ENCODE data around the gene LALBA. TPM values are rescaled to one million over a fixed set of nuclear protein-coding genes. Genes with fewer than 3 reads are reported as not detected.

LALBA gene
- total RNA-seq, 4 donors from 2014 or later: not detected

DNA sequence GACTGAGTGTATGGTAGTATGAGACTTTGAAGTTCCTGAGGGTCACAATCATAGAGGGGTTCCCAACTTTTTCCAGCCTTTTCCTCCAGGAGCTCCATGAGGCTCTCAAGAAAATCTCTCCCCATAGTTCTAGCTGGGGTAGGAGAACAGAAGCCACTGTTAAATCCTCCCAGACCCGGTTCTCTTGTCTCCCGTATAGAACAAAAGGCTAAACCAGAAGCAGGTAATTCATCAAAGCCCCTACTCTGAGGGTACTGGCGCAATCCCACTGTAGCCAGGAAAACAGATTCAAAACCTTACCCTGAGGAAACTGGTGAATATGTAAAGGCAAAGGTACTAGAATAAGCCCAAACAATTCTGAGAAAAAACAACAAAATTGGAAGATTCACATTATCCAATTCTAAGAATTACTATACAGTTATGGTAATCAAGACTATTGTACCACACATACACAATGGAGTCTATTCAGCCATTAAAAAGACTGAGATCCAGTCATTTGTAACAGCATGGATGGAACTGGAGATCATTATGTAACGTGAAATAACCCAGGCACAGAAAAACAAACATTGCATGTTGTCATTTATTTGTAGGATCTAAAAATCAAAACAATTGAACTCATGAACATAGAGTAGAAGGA lies 23.9 kb downstream of the LALBA start:
- no peak for DNase-seq
- Histone ChIP-seq H3K36me3 (no peaks in the 10 kb centered on the region), H3K9me3 (no peaks in the 10 kb centered on the region), H3K27ac (no peak overlapping the region), H3K4me1 (no peaks in the 10 kb centered on the region), H3K27me3 (no peaks in the 10 kb centered on the region), H3K4me3 (no peak overlapping the region)
- TF ChIP-seq POLR2A (IDR thresholded peaks at IDR 0.05): no peak
- TF ChIP-seq, protein P1, sequence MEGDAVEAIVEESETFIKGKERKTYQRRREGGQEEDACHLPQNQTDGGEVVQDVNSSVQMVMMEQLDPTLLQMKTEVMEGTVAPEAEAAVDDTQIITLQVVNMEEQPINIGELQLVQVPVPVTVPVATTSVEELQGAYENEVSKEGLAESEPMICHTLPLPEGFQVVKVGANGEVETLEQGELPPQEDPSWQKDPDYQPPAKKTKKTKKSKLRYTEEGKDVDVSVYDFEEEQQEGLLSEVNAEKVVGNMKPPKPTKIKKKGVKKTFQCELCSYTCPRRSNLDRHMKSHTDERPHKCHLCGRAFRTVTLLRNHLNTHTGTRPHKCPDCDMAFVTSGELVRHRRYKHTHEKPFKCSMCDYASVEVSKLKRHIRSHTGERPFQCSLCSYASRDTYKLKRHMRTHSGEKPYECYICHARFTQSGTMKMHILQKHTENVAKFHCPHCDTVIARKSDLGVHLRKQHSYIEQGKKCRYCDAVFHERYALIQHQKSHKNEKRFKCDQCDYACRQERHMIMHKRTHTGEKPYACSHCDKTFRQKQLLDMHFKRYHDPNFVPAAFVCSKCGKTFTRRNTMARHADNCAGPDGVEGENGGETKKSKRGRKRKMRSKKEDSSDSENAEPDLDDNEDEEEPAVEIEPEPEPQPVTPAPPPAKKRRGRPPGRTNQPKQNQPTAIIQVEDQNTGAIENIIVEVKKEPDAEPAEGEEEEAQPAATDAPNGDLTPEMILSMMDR (IDR thresholded peaks at IDR 0.05): no peak

DNA sequence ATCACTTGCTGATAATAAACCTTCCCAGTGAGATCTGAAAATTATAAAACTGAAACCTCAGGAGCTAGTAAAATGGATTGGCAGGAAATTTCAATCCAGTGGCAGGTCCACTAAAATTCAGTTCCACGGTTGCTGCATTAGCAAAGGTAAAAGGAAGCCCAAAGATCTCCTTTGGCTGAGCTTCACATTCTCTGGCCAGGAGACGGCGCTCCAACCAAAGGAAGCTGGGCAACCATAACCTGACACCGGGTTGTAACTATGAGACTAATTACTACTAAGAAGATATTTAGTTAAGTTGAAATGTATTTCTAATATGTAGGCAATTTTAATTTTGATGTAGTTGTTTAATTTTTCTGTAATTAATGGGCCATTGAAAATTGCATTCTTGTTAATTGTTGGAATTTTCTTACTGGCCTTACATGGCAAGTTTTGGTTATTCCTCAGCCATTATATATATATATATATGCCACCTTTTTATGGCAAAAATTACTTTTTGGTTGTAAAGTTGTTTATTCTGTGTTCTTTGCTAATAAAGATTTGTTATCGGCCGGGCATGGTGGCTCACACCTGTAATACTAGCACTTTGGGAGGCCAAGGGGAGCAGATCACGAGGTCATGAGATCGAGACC lies 27.4 kb downstream of the LALBA start:
- H3K36me3 ChIP-seq: no peaks in the 10 kb centered on the region
- H3K9me3 ChIP-seq: no peaks in the 10 kb centered on the region
- no peak for TF ChIP-seq POLR2A (IDR thresholded peaks at IDR 0.05)
- TF ChIP-seq, protein P1 (IDR thresholded peaks at IDR 0.05): peak in 4 of 6 experiments; percentile 40 to 68 (median 50)
- no peak overlapping the region for H3K27ac ChIP-seq
- H3K4me3 ChIP-seq: no peak overlapping the region
- peak in 1 of 3 donors; percentile 52 for DNase-seq
- no peaks in the 10 kb centered on the region for H3K4me1 ChIP-seq
- no peaks in the 10 kb centered on the region for H3K27me3 ChIP-seq

DNA sequence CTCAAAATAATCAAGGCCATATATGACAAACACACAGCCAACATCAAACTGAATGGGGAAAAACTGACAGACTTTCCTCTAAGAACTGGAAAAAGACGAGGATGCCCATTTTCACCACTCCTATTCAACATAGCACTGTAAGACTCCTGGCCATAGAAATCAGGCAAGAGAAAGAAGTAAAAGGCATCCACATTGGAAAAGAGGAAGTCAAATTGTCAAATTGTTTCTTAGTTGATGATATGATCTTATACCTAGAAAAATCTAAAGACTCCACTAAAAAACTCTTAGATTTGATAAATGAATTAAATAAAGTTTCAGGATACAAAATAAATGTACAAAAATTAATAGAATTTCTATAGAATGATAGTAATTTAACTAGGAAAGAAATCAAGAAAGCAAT lies 33.2 kb downstream of the LALBA start:
- Histone ChIP-seq H3K27me3 (no peaks in the 10 kb centered on the region), H3K4me1 (no peaks in the 10 kb centered on the region), H3K4me3 (no peak overlapping the region), H3K9me3 (no peaks in the 10 kb centered on the region), H3K36me3 (no peaks in the 10 kb centered on the region), H3K27ac (no peak overlapping the region)
- no peak for TF ChIP-seq POLR2A (IDR thresholded peaks at IDR 0.05)
- TF ChIP-seq, protein P1 (IDR thresholded peaks at IDR 0.05): no peak
- no peak for DNase-seq

DNA sequence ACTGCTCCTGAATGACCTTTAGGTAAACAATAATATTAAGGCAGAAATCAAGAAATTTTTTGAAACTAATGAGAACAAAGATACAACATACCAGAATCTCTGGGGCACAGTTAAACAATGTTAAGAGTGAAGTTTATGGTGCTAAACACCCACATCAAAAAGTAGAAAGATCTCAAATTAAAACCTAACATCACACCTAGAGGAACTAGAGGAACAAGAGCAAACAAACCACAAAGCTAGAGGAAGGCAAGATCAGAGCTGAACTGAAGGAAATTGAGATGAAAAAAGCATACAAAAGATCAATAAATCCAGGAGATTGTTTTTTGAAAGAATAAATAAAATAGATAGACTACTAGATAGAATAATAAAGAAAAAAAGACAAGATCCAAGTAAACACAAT lies 37.2 kb downstream of the LALBA start:
- H3K27me3 ChIP-seq: no peaks in the 10 kb centered on the region
- no peaks in the 10 kb centered on the region for H3K36me3 ChIP-seq
- no peak overlapping the region for H3K4me3 ChIP-seq
- no peak overlapping the region for H3K27ac ChIP-seq
- TF ChIP-seq, protein P1 (IDR thresholded peaks at IDR 0.05): no peak
- TF ChIP-seq POLR2A (IDR thresholded peaks at IDR 0.05): no peak
- H3K9me3 ChIP-seq: no peaks in the 10 kb centered on the region
- DNase-seq: no peak
- no peaks in the 10 kb centered on the region for H3K4me1 ChIP-seq

DNA sequence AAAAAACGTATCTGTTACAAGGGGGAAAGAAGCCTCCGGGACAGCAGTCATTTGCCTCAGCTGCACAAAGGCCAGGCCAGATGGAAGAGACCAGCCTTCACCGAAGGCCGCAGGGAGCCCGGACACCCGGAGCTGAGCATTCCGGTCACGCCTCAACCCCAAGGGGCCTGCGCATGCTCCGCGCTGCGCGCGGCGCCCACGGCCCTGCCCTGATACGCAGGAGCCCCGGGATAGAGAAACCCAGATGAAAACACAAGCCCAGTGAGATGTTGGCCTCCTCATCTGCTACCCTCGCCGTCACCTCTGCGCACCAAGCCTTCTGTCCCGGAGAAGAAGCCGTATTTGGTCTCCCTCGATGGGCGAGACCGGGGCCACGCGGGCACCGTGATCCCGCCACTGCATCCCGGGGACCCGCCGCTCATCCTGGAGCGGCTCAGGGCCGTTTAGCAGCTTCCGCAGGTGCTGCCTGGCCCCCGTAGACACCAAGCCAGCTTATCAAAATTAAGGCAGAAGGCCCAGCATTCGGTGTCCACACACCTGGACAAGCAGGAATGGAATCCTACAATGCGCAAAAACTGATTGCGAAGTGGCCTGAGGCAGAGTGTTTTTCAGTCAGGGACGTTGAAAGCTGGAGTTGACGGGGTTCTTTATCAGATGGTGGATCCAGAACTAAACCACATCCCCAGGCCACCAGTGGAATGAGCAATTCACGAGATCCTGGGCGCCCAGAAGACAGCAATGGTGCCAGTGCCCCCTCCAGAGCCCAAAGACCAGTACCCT lies 41.8 kb downstream of the LALBA start:
- no peak for DNase-seq

More for the DNA sequence above, 41.8 kb downstream of the LALBA start:
- no peaks in the 10 kb centered on the region for H3K27me3 ChIP-seq
- TF ChIP-seq, protein P1 (IDR thresholded peaks at IDR 0.05): no peak
- TF ChIP-seq POLR2A (IDR thresholded peaks at IDR 0.05): no peak
- H3K36me3 ChIP-seq: no peaks in the 10 kb centered on the region
- no peak overlapping the region for H3K27ac ChIP-seq
- H3K4me1 ChIP-seq: no peaks in the 10 kb centered on the region
- no peaks in the 10 kb centered on the region for H3K9me3 ChIP-seq
- no peak overlapping the region for H3K4me3 ChIP-seq
